GM21619 (cell line): Measurements from ENCODE around the gene TTLL8.

ENCODE experiments used
- ATAC-seq: cut with Tn5 transposase; IDR thresholded peaks from one replicate; pipeline ENCODE4 v1.9.1; 2021; ENCODE audit not compliant: unreplicated experiment

The TTLL8 gene

DNA sequence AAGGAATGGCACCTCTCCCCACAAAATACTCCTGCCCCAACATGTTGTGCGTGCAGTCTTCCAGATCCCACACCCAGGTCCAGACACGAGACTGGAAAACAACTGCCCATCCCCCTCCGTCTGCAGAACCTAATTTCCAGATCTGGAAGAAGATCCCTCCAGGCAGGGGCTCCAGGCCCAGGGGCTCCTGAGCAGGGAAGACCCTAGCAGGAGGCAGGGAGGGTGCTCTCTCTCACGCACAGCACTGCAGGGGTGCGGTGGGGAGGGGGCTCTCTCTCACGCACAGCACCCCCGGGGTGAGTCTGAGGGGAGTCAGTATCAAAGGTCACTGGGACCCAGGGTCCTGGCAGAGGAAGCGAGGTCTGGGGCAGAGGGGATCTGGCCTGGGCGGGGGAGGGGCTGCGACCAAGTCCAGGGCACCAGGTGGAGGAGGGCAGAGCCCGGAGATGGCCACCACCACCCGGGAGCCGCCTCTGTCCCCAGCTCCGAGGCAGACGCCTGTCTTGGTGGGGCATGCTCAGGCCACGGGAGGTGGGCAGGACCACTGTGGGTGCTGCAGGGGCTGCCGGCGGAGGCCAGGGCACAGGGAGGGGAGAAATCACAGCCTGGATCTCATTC lies 25.5 kb upstream of the TTLL8 start:
- no peak for ATAC-seq

DNA sequence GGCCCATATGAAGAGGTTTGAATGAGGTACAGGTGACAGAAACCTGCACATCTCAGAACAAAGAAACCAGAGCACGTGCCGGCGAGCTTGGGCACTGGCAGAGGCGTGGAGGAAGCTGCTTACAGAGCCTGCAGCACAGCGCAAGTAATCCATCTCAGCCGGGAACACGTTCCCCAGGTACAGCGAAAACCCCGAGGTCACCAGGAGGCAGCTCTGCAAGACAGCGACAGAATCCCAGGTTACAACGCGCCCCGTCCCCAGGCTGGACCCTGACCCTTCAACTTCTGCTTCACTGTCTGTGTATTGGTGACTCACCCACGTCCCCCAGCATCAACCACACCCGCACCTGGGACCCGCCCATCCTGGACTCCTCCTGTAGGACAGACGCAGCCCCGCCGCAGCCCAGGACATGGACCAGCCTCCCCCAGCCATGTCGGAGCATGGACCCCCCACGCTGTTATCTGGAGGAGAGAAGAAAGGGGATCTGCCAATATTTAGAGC lies 24.9 kb upstream of the TTLL8 start:
- no peak for ATAC-seq

DNA sequence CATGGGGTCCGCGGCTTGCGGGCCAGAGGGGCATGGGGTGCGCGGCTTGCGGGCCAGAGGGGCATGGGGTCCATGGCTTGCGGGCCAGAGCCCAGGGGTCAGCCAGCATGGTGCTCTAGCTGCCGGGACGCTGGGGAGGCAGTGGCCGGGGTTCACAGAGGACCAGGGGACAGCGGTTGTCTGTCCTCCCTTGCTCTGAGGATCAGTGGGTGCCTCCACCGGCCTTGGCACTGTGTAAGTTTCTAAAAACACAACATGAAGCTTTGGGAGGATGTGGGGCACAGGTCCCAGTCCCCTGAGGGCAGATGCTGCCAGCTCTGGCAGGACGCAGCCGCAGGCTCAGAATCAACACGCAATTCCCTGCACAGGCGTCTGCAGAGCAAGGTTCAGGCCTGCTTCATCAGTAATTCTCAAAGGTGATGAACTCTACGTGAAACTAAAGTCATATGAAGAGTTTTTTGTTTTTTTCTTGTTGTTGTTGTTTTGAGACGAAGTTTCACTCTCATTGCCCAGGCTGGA lies 24.2 kb upstream of the TTLL8 start:
- no peak for ATAC-seq

DNA sequence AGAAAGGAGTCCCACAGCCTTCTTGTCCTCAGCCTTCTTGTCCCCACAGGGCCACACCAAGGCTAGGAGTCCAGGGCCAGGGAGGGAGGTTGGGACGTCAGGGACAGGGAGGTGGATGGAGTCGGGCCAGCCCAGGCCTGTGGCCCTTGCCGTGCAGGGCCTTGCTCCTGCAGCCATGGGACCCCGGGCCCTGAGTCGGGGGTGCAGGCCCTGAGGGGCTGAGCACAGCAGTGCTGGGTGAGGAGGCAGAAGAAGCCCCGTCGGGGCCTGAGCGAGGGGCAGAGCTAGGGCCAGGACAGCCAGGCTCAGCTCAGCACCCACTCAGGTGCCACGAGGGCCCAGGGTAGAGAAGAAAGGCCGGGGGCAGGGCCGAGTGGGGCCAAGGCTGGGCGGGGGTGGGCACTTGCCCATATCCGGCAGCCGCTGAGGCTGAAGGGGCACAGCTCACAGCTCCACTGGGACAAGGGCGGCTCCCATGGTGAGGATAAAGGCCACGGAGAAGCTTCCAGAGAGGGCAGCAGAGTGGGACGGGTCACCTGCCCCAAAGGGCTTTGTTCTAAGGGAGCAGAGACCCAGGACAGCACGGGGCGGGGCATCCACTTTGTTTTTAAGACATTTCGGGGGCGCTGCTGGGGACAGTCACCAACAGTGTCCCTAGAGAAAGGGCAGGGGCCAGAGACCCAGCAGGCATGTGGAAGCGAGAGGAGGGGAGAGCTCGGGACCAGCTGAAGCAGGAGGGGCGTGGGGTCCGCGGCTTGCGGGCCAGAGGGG lies 23.5 kb upstream of the TTLL8 start:
- no peak for ATAC-seq

DNA sequence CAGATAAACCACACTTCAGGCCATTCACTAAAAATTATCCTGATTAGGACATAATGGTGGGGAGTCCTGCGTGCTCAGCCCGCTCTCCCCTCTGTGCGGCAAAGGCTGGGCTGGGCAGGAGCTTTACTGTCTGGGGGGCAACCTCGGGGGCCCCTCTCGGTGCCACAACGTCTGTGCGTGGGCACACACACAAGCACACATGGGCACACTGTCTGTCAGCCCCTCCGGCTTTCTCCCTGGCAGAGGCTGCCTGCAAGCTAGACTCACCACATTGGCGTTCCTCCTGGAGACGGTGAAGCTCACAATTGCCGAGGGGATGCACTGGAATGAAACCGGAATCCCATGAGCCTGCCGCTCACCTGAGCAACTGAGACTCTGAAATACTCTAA lies 22.0 kb upstream of the TTLL8 start:
- no peak for ATAC-seq

DNA sequence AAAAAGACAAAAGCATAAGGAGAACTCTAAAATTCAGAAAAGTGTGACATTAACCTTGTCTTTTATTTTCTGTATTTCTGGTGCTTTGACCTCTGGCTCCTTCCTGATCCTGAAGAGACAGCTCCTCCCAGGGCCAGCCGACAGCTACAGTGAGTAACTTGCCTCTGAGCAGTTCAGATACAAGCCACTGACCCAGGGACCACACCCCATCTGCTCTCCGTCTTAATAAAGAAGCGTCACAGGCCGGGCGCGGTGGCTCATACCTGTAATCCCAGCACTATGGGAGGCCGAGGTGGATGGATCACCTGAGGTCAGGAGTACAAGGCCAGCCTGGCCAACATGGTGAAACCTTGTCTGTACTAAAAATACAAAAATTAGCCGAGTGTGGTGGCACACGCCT lies 20.7 kb upstream of the TTLL8 start:
- no peak for ATAC-seq

DNA sequence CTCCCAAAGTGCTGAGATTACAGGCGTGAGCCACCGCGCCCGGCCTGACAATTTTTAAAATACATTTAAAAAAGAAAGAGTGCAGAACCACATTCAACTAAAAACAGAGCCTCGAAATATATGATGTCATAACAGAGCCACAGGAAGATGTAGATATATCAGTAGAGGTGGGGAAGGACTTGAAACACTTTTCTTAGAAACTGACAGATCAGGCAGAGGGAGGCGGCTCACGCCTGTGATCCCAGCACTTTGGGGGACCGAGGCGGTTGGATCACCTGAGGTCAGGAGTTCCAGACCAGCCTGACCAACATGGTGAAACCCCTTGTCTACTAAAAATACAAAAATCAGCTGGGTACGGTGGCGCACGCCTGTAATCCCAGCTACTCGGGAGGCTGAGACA lies 20.1 kb upstream of the TTLL8 start:
- ATAC-seq = no peak

DNA sequence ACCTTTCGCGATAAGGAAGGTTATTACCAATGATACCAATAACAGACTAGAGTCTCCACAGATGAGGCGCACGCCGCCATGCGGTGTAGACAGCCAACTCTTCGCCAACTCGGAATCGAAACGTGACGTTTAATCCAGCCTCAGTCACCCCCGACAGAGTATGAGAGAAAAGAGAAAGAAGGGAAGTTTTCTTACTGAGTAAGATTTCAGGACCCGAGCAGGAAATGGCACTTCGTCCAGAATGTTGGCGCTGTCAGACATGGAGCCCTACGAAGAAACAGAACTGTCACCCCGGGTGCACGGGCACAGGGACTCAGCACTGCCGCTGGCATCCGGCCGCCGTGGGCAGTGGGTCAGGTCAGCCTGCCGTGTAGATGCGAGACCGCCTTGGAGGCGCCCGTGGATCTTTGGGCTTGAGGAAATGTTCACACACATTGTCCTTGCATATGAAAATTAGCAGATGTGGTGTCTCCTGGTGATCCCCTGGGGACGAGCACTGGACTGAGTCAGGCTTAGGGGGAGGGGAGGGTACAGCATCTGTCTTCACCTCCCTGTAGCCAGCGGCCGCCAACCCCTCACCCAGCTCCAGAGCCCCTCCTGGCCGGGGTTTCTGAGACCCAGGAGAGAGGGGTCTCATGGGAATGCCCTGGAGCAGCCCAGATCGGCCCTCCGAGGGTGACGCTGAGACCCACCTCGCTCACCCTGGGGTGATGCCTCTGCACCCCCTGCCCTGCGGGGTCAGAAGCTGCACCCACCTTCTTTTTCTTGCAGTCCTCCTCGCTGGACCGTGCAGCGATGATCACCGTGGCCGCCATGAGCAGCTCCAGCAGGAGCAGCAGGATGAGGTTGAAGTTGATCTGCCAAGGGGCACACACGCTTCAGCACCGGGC lies 18.8 kb upstream of the TTLL8 start:
- ATAC-seq = no peak

DNA sequence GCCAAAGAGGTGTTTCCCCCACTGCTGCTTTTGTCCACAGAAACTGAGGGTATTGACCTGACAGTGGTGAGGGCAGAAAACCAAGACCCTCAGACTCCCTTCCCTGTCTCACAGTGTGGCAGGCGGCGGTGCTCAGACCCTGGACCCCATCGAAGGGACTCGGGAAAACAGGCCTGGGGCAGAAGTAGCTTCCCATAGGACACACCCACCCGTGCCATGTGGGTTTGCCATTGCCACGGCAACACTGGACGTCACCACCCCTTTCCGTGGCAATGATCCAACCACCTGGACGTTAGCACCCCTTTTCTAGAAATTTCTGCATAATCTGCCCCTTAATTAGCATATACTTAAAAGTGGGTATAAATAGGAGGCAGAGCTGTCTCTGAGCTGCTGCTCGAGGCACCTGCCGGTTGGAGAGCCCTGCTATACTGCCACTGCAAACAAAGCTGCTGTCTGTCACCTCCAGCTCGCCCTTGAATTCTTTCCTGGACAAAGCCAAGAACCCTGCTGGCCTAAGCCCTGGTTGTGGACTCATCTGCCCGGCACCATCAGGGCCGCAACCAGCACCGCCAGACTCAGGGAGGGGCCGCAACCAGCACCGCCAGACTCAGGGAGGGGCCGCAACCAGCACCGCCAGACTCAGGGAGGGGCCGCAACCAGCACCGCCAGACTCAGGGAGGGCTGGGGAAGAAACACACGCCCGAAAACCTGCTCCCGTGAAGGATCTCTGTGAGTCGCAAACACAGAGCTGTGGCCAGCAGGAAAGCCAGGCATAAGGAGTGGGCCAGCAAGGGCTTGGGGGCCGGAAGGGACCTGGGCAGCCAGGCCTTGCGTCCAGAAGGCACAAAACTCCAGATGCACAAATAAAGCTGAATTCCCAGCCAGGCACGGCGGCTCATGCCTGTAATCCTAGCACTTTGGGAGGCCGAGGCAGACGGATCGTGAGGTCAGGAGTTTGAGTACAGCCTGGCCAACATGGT lies 16.7 kb upstream of the TTLL8 start:
- ATAC-seq = no peak

DNA sequence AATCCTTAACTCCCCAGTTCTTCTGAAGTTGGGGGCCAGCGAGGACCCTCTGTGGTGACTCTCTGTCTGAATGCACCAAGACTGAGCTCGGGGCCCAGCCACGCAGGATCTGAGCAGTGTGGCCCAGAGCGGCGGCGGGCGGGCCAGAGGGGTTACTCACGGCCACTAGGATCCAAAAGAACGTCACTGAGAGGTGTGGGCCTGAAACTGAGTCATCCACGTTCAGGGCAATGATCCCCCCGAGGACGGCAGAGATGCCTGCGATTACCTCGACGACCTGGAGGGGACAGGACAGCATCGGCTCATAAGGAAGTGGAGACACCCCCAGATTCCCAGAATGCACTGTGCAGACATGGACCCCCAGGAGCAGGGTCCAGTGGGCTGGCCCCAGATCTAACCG lies 16.0 kb upstream of the TTLL8 start:
- ATAC-seq = no peak

DNA sequence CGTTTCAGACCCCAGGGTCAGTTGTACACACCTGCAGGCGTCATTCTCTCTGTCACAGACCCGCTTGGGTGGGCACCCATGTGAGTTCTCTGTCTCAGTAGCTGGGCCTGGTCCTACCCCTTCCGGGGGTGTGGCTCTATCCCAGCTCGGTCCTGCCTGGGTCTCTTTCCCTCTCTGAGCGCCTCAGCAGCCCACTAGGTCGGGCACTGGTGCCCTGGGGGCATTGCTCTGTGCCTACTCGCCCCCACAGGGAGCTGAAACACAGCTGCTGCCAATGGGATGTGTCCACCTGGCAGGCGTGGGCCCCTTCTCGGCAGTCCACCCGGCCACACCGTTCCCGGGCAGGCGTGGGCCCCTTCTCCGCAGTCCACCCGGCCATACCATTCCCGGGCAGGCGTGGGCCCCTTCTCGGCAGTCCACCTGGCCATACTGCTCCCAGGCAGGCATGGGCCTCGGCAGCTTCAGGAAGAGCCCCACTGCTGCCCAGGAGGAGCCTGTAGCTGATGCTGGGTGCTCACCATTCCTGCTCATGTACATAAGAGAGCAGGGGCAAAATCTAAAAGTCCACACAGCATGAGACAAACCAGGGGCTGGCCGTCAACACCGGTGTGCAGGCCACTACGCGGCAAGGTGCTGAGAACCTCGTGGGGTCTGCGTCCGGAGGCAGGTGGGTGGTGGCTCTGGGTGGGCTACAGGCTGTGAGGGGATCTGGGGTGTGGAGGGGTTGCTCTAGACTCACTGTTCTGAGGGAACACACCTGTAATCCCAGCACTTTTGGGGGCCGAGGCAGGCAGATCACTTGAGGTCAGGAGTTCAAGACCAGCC lies 14.8 kb upstream of the TTLL8 start:
- no peak for ATAC-seq

DNA sequence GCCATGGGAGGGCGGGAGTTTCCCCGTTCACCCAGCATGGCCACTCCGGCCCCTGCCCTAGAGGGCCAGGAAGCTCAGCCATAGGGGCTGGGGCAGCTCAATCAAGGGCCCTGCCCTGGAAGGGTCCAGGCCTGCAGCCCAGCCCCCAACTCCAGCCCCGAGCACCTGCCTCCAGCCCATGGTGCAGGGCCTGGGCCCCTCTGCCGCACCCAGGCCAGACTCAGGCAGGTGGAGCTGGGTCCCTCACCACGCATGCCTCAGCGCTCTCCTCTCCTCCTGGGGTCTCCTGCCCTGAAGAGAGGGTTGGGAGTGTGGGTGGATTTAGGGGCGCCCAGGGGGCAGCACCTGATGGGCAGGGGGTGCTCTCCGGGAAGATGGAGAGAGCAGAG lies 14.1 kb upstream of the TTLL8 start:
- ATAC-seq = no peak

DNA sequence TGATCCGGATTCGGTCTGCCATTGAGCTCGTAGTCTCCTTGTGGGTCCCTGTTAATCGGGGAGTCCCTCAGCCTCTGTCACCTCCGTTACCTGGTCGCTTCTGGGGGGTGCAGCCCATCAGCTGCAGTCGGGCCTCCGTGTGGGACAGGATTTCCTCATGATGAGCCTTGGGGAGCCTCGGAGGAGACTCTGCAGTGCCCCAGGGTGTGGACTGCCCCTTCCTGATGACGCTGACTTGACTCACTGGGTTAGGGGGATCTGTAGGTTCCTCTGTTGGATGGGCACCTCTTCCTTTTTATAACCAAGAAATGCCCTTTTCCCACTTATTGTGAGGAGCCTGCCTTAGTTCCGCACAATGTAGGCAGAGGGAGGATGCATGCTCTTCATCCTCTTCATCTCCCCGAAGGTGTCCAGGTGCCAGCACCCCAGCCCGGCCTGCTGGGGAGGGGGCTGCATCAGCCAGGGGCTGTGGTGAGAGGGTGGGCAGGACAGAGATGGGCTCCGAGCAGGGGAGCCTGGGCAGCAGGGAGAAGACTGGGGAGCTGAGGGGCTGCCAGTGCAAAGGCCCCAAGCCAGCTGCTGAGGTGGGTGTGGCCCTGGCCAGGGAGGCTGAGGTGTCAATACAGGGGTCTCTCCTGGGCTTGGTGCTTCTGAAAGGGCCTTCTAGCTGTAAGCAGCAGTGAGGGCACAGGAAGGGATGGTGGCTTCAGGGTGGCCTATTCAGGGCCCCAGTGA lies 13.5 kb upstream of the TTLL8 start:
- ATAC-seq = no peak

DNA sequence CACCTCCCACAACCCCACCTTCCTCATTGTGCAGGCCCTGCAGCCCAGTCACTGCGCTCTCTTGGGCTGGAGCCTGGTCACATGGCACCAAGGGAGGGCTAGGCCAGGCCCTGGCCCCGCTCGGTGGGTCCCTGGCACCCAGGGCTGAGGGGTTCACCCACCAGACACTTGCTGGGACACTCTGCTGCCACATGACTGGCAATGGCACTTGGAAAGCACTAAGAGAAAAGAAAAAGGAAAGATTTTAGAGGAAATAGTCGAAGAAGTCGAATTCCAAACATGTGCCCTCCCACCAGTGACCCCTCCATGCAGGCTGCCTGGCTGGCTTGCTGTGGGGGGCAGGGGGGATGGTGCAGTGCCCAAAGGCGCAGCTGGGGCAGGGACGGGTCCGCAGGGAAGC lies 12.3 kb upstream of the TTLL8 start:
- no peak for ATAC-seq

DNA sequence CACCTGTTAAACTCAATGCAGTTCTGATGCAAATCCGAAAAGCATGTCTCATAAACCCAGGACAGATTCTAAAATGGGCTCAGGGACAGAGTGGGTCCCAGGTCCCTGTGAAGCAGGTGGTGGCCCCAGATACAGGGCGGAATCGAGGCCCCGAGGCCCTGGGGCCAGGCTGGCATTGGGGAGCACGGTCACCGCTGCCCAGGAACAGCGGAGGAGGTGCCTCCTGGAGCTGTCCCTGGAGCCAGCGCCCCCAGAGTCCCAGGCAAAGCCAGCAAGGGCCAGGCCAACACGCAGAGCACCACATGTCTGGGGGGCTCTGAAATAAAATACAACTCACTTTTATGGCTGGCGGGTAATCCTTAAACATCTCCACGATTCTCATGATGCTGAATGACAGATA lies 10.0 kb upstream of the TTLL8 start:
- no peak for ATAC-seq

DNA sequence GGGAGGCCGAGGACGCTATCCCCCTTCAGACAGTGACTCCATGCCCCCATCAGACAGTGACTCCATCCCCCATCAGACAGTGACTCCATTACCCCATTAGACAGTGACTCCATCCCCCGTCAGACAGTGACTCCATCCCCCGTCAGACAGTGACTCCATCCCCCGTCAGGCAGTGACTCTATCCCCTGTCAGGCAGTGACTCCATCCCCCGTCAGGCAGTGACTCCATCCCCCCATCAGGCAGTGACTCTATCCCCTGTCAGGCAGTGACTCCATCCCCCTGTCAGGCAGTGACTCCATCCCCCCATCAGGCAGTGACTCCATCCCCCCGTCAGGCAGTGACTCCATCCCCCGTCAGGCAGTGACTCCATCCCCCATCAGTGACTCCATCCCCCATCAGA lies 9.1 kb upstream of the TTLL8 start:
- no peak for ATAC-seq

DNA sequence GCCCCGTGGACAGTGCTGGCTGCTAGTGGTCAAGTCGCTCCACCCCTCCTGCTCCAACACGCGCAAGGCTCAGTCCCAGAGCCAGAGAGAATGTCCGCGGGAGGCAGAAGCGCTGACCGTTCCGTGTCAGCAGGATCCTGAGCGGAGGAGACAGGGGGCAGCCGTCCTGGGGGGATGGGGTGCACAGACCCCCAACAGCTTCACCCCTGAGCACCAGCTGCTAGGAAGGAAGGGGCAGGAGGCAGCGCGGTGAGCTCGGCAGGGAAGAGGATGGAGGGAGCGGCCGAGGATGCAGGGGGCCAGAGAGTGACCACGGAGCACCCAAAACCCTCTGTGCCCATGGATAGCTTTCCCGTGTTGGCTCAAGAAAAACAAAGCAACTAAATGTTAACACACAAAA lies 6.4 kb upstream of the TTLL8 start:
- no peak for ATAC-seq

DNA sequence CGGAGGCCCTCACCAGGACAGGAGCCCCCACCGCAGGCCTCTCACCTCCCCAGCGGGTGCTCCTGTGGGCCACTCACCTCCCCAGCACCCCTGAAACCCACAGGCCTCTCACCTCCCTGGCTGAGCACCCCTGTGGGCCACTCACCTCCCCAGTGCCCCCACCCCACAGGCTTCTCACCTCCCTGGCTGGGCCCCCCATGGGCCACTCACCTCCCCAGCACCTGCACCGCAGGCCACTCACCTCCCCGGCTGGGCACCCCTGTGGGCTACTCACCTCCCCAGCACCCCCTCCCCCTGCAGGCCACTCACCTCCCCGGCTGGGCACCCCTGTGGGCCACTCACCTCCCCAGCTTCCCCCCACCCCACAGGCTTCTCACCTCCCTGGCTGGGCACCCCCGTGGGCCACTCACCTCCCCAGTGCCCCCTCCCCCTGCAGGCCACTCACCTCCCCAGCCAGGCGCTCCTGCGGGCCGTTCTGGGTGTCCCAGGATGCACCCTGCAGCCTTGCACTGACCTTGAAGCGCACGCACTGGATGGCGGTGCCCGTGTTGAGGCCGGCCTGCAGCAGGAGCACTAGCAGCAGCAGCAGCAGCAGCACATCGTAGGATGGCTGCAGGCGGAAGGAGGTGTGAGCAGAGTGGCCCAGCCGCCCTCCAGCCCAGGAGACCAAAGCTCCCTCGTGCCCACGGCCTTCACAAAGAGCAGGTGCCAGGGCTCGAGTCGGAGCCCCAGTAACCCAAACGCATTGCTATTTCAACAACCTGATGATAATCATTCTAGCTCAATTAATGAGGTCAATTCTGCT lies 5.7 kb upstream of the TTLL8 start:
- ATAC-seq = no peak
